Esophagus squamous epithelium (tissue), 4 donors: ENCODE data around the gene ZCCHC24.

Experiments
- CTCF ChIP-seq, 6 experiments: fragments of 450-650 bp in 4 of 6; fragments of 200-600 bp in 2 of 6; sonication (generic) in 2 of 6; IDR thresholded peaks; one replicate each; pipeline ENCODE4 v1.5.1; 2016 to 2019; ENCODE audit warnings: antibody characterized with exemption in 6 of 6, mild to moderate bottlenecking in 4 of 6, moderate library complexity in 4 of 6
- POLR2A ChIP-seq, 4 donors: fragments of 450-650 bp; IDR thresholded peaks; one replicate each; pipeline ENCODE4 v1.6.1; 2017; ENCODE audit warnings: antibody characterized with exemption in 4 of 4, mild to moderate bottlenecking in 4 of 4, moderate library complexity in 3 of 4

- no peak for TF ChIP-seq CTCF (IDR thresholded peaks at IDR 0.05)
- TF ChIP-seq POLR2A (IDR thresholded peaks at IDR 0.05), result no peak
Observed at GRCh38 chr10:79358811-79359210, 86.6 kb downstream of the ZCCHC24 start.
